ENCODE measurements around the gene MZB1. TPM values are rescaled to one million over a fixed set of nuclear protein-coding genes. Genes with fewer than 3 reads are reported as not detected.

Gene MZB1
- total RNA-seq, 1 donor from 2014 or later = 0.29 TPM

DNA sequence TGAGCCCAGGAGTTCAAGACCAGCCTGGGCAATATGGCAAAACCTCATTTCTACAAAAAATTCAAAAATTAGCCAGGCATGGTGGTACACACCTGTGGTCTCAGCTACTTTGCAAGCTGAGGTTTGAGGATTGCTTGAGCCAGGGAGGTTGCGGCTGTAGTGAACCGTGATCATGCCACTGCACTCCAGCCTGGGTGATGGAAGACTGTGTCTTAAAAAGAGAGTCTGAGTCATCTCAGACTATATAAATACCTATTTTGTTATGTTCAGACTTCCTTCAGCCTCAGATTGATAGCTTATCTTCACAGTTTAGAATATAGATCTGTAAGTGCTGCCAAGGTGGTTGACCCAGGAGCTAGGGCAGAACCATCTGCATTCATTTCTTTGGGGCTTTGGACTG, 49.7 kb downstream of the MZB1 start:
- no peak for DNase-seq (ENCODE audit: extremely low read depth, low read depth, low spot score)

Other genes with a start within 250 kb of the MZB1 start
- 48.7 and 49.0 TPM in 2 replicates for gene SIL1, start 191.5 kb downstream of the MZB1 start, total RNA-seq
- 178 and 187 TPM in 2 replicates for gene MATR3, start 96.2 kb downstream of the MZB1 start, total RNA-seq
- 48.5 and 56.1 TPM in 2 replicates for gene PAIP2, start 48.1 kb downstream of the MZB1 start, total RNA-seq
- gene SLC23A1, start 6.6 kb downstream of the MZB1 start, total RNA-seq = not detected in 2 replicates
- 2.4 and 2.7 TPM in 2 replicates for gene PROB1, start 5.2 kb upstream of the MZB1 start, total RNA-seq
- gene SPATA24, start 14.2 kb upstream of the MZB1 start, total RNA-seq = 4.8 and 9.5 TPM in 2 replicates
- 12.0 and 16.7 TPM in 2 replicates for gene DNAJC18, start 49.6 kb upstream of the MZB1 start, total RNA-seq
- gene ECSCR, start 72.8 kb upstream of the MZB1 start, total RNA-seq = 345 and 393 TPM in 2 replicates
- gene SMIM33, start 81.1 kb upstream of the MZB1 start, total RNA-seq = not detected in 2 replicates
- gene STING1, start 92.8 kb upstream of the MZB1 start, total RNA-seq = 58.0 and 61.7 TPM in 2 replicates
- 107 and 110 TPM in 2 replicates for gene UBE2D2, start 171.4 kb upstream of the MZB1 start, total RNA-seq

Measured in glomerular endothelial cell (primary cell).